OCI-LY7 (cell line): Measurements from ENCODE around the gene POLR2E.

Source experiments
- CTCF ChIP-seq: fragments of 200-600 bp; sonication (generic); conservative IDR thresholded peaks from 2 replicates; pipeline ENCODE4 v1.5.1; 2014; ENCODE audit warnings: mild to moderate bottlenecking, antibody characterized with exemption, low read length, moderate library complexity, mixed read lengths
- EZH2phosphoT487 ChIP-seq: fragments of 200-600 bp; sonication (generic); IDR thresholded peaks from 2 replicates; pipeline ENCODE4 v1.6.1; 2018; ENCODE audit warnings: low read depth, borderline replicate concordance, mild to moderate bottlenecking, mixed run types, antibody characterized with exemption, low read length, moderate library complexity, mixed read lengths

GRCh38 chr19:1138121-1138520 lies 42.9 kb upstream of the POLR2E start:
- no peak for TF ChIP-seq CTCF
- TF ChIP-seq EZH2phosphoT487 = no peak
